ENCODE measurements around the gene SKA1. TPM values are rescaled to one million over a fixed set of nuclear protein-coding genes. Genes with fewer than 3 reads are reported as not detected.

SKA1 gene
- total and polyA plus RNA-seq, 9 of the 15 experiments (the other 6 are each of a cell fraction or from before 2014, with no cell fraction given), result 27.8 to 67.2 (median 41.9) TPM

- TF ChIP-seq TEAD1 (CRISPR knock-in tag; IDR thresholded peaks at IDR 0.05) (peak; percentile 76 to 93; a peak in 3 of 4 replicates), CBFA2T2 (conservative IDR thresholded peaks at IDR 0.05) (peak; percentile 98), PBX2 (CRISPR knock-in tag; IDR thresholded peaks at IDR 0.05; ENCODE audit: low read depth) (peak; percentile 77), PBX2 (tag; conservative IDR thresholded peaks at IDR 0.05; ENCODE audit: low read depth) (peak; percentile 99), KLF1 (tag; IDR thresholded peaks at IDR 0.05) (no peak), DNMT1 (IDR thresholded peaks at IDR 0.05) (no peak), LCOR (CRISPR knock-in tag; IDR thresholded peaks at IDR 0.05) (no peak), ZEB2 (IDR thresholded peaks at IDR 0.05) (peak; percentile 92), NFRKB (IDR thresholded peaks at IDR 0.05; ENCODE audit: low read depth) (0 out of 2 replicates have a peak, but pooled peaks have one; percentile 56), ZNF324 (CRISPR knock-in tag; IDR thresholded peaks at IDR 0.05) (no peak), RNF2 (IDR thresholded peaks at IDR 0.05) (peak; percentile 71), FOXP1 (CRISPR knock-in tag; IDR thresholded peaks at IDR 0.05) (no peak), RBM22 (IDR thresholded peaks at IDR 0.05; ENCODE audit: low read depth, low read length, poor library complexity, severe bottlenecking) (no peak), ZBTB1 (CRISPR knock-in tag; IDR thresholded peaks at IDR 0.05; ENCODE audit: borderline replicate concordance, low read depth) (no peak), GABPA (tag; conservative IDR thresholded peaks at IDR 0.05; ENCODE audit: low read depth) (0 out of 2 replicates have a peak, but pooled peaks have one; percentile 10), PATZ1 (CRISPR knock-in tag; IDR thresholded peaks at IDR 0.05; ENCODE audit: borderline replicate concordance) (no peak), ZNF232 (CRISPR knock-in tag; IDR thresholded peaks at IDR 0.05) (no peak), ZBTB11 (CRISPR knock-in tag; IDR thresholded peaks at IDR 0.05) (peak in 1 of 3 experiments; percentile 56; a peak in 2 of 6 replicates), NFXL1 (CRISPR knock-in tag; IDR thresholded peaks at IDR 0.05) (no peak), KAT7 (CRISPR knock-in tag; IDR thresholded peaks at IDR 0.05; ENCODE audit: borderline replicate concordance) (no peak)
These were observed 50.2 kb downstream of the SKA1 start (continued) for GRCh38 chr18:50424877-50425690.
